ENCODE measurements around the gene FOXJ1.

GRCh38 chr17:76123749-76124581 is 17.1 kb downstream of the FOXJ1 start:
- TF ChIP-seq TAF1 (IDR thresholded peaks at IDR 0.05; ENCODE audit: low read depth, low read length) (no peak), POLR2A (IDR thresholded peaks at IDR 0.05; ENCODE audit: low read depth, low read length) (no peak), SPI1 (IDR thresholded peaks at IDR 0.05; ENCODE audit: low read depth, low read length) (no peak), POLR2AphosphoS5 (IDR thresholded peaks at IDR 0.05; ENCODE audit: low read depth, low read length) (no peak)
